Esophagus muscularis mucosa (tissue), 4 donors: Measurements from ENCODE around the gene NDUFAF2.

Source experiments
- CTCF ChIP-seq, 3 experiments: fragments of 200-600 bp in 2 of 3; fragments of 450-650 bp in 1 of 3; sonication (generic) in 2 of 3; IDR thresholded peaks; one replicate each; pipeline ENCODE4 v1.5.1; 2017 to 2019; ENCODE audit warnings: antibody characterized with exemption in 3 of 3, mild to moderate bottlenecking in 2 of 3, moderate library complexity in 1 of 3
- EP300 ChIP-seq: sonication (generic); formaldehyde crosslinking; IDR thresholded peaks from one replicate; pipeline ENCODE4 v1.6.1; 2017; ENCODE audit warnings: antibody characterized with exemption
- POLR2A ChIP-seq: fragments of 450-650 bp; IDR thresholded peaks from one replicate; pipeline ENCODE4 v1.6.1; 2017; ENCODE audit warnings: antibody characterized with exemption, moderate library complexity, mild to moderate bottlenecking, low read depth
- POLR2AphosphoS5 ChIP-seq, 2 donors: sonication (generic); formaldehyde crosslinking; IDR thresholded peaks; one replicate each; pipeline ENCODE4 v1.6.1; 2017; ENCODE audit warnings: antibody characterized with exemption in 2 of 2

- TF ChIP-seq CTCF (IDR thresholded peaks at IDR 0.05) (no peak), POLR2A (no peak), EP300 (no peak), POLR2AphosphoS5 (IDR thresholded peaks at IDR 0.05) (no peak)
Measured at GRCh38 chr5:61119066-61119465, 174.1 kb downstream of the NDUFAF2 start.
